Measurements from ENCODE around the gene VPS16. TPM values are rescaled to one million over a fixed set of nuclear protein-coding genes. Genes with fewer than 3 reads are reported as not detected.

Gene VPS16
- total RNA-seq, 1 experiment from 2014 or later, result 49.9 TPM

DNA sequence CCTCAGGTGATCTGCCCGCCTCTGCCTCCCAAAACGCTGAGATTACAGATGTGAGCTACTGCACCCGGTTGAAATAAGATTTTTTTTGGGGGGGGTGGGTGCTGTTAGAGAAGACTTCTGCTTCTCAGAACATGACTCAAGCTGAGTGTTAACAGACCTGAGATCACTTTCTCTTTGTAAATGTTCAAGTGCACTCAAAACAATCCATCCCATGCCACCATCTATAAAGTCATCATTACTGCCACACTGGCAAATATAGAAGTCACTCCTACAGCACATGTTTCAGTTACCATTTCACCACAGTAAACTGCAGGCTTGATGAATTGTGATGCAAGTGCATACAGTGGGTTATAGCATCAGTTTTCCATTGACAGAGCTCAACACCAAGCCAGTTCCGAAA, 9.0 kb downstream of the VPS16 start:
- H3K4me2 ChIP-seq (ENCODE audit: low read length), result no peak overlapping the region
- no peaks in the 10 kb centered on the region for H3F3A ChIP-seq (ENCODE audit: low read length, unreplicated experiment)
- H3K4me3 ChIP-seq (ENCODE audit: low read length), result no peak overlapping the region
- intact Hi-C loops (cut with micrococcal nuclease), result no loop called here
- 0 out of 2 replicates have a peak, but pooled peaks cover 4% of the 10 kb centered on the region for H3K79me2 ChIP-seq (ENCODE audit: low read length)
- no peak overlapping the region for H3K9ac ChIP-seq (ENCODE audit: low read length)
- no peak for ATAC-seq
- no TSS peak for BruUV-seq (replicated peaks)
- no peak overlapping the region for H2AFZ ChIP-seq (ENCODE audit: low read length)
- no peaks in the 10 kb centered on the region for H4K20me1 ChIP-seq (ENCODE audit: low read length)
- H3K9me3 ChIP-seq (ENCODE audit: low read length), result no peaks in the 10 kb centered on the region
- H3K4me1 ChIP-seq (ENCODE audit: insufficient read depth, low read length), result no peaks in the 10 kb centered on the region
- DNase-seq, result no peak
- H3K27ac ChIP-seq (ENCODE audit: low read length), result no peak overlapping the region
- H3K9me2 ChIP-seq (replicated peaks; ENCODE audit: low read length), result no peaks in the 10 kb centered on the region
- TF ChIP-seq EZH2phosphoT487 (IDR thresholded peaks at IDR 0.05; ENCODE audit: borderline replicate concordance, low read length) (no peak), CTCF (conservative IDR thresholded peaks at IDR 0.05; ENCODE audit: low read depth, low read length) (no peak), EZH2 (IDR thresholded peaks at IDR 0.05; ENCODE audit: low read length, unreplicated experiment) (no peak)
- CTCF ChIA-PET, result no interaction called here
- no peaks in the 10 kb centered on the region for H3K27me3 ChIP-seq (ENCODE audit: low read length)
- H3K36me3 ChIP-seq (ENCODE audit: low read depth, low read length), result no peaks in the 10 kb centered on the region
- POLR2A ChIA-PET (ENCODE audit: unreplicated experiment), result no interaction called here

DNA sequence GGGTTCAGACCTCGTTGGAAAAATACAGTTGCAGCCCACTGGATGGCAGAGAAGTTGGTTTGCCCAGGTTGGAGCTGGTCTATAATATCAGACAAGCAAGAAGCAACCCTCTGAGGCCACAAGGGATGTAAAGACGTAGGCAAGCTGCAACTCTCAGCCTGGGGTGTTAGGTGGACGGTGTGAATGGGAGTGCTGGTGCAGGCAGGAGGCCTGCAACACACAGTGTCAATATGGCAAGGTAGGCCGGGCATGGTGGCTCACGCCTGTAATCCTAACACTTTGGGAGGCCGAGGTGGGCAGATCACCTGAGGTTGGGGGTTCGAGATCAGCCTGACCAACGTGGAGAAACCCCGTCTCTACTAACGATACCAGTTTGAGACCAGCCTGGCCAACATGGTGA, 10.5 kb downstream of the VPS16 start:
- BruUV-seq (replicated peaks), result no TSS peak
- H3F3A ChIP-seq (ENCODE audit: low read length, unreplicated experiment), result no peaks in the 10 kb centered on the region
- no peaks in the 10 kb centered on the region for H3K4me1 ChIP-seq (ENCODE audit: insufficient read depth, low read length)
- H3K27me3 ChIP-seq (ENCODE audit: low read length), result no peaks in the 10 kb centered on the region
- no peaks in the 10 kb centered on the region for H3K36me3 ChIP-seq (ENCODE audit: low read depth, low read length)
- H3K27ac ChIP-seq (ENCODE audit: low read length), result no peak overlapping the region
- ChIA-PET CTCF (interaction anchor here (0.5 to 1.6 kb wide), 3 partner anchors 95 to 164 kb away, joined by 3 to 12 read pairs (median 8); no protein-coding TSS in a partner anchor), POLR2A (ENCODE audit: unreplicated experiment) (no interaction called here)
- no peaks in the 10 kb centered on the region for H3K9me3 ChIP-seq (ENCODE audit: low read length)
- TF ChIP-seq EZH2 (IDR thresholded peaks at IDR 0.05; ENCODE audit: low read length, unreplicated experiment), result no peak
- TF ChIP-seq CTCF (conservative IDR thresholded peaks at IDR 0.05; ENCODE audit: low read depth, low read length), result no peak
- no peak for TF ChIP-seq EZH2phosphoT487 (IDR thresholded peaks at IDR 0.05; ENCODE audit: borderline replicate concordance, low read length)
- no peak overlapping the region for H3K4me3 ChIP-seq (ENCODE audit: low read length)
- ATAC-seq (no peak), DNase-seq (no peak)
- intact Hi-C loops (cut with micrococcal nuclease), result no loop called here
- H3K4me2 ChIP-seq (ENCODE audit: low read length), result no peak overlapping the region
- H3K9ac ChIP-seq (ENCODE audit: low read length), result no peak overlapping the region
- H3K79me2 ChIP-seq (ENCODE audit: low read length), result 0 out of 2 replicates have a peak, but pooled peaks cover 4% of the 10 kb centered on the region
- no peaks in the 10 kb centered on the region for H3K9me2 ChIP-seq (replicated peaks; ENCODE audit: low read length)
- H2AFZ ChIP-seq (ENCODE audit: low read length), result no peak overlapping the region
- H4K20me1 ChIP-seq (ENCODE audit: low read length), result no peaks in the 10 kb centered on the region

- no peaks in the 10 kb centered on the region for H4K20me1 ChIP-seq (ENCODE audit: low read length)
- no peaks in the 10 kb centered on the region for H3F3A ChIP-seq (ENCODE audit: low read length, unreplicated experiment)
- BruUV-seq (replicated peaks), result no TSS peak
- TF ChIP-seq EZH2phosphoT487 (IDR thresholded peaks at IDR 0.05; ENCODE audit: borderline replicate concordance, low read length) (no peak), CTCF (conservative IDR thresholded peaks at IDR 0.05; ENCODE audit: low read depth, low read length) (no peak), EZH2 (IDR thresholded peaks at IDR 0.05; ENCODE audit: low read length, unreplicated experiment) (no peak)
- H3K9ac ChIP-seq (ENCODE audit: low read length), result no peak overlapping the region
- ATAC-seq, result no peak
- no peak for DNase-seq
- no peak overlapping the region for H2AFZ ChIP-seq (ENCODE audit: low read length)
- ChIA-PET CTCF (no interaction called here), POLR2A (ENCODE audit: unreplicated experiment) (no interaction called here)
- H3K27me3 ChIP-seq (ENCODE audit: low read length), result no peaks in the 10 kb centered on the region
- no peaks in the 10 kb centered on the region for H3K9me2 ChIP-seq (replicated peaks; ENCODE audit: low read length)
- H3K79me2 ChIP-seq (ENCODE audit: low read length), result no peaks in the 10 kb centered on the region
- H3K4me3 ChIP-seq (ENCODE audit: low read length), result no peak overlapping the region
- H3K36me3 ChIP-seq (ENCODE audit: low read depth, low read length), result no peaks in the 10 kb centered on the region
- intact Hi-C loops (cut with micrococcal nuclease), result no loop called here
- H3K27ac ChIP-seq (ENCODE audit: low read length), result no peak overlapping the region
- no peaks in the 10 kb centered on the region for H3K4me1 ChIP-seq (ENCODE audit: insufficient read depth, low read length)
- H3K9me3 ChIP-seq (ENCODE audit: low read length), result no peaks in the 10 kb centered on the region
- H3K4me2 ChIP-seq (ENCODE audit: low read length), result no peak overlapping the region
Observed at GRCh38 chr20:2858591-2858990, 18.0 kb downstream of the VPS16 start.

Measured in PC-3 (cell line).